DMS79 treated with DMSO at 0.1 percent for 48 hours (cell line): ENCODE data around the gene LDLRAD1.
"Not testable (repeated sequence)": the region's sequence is repeated elsewhere in the genome, so short reads cannot be mapped to it uniquely, and the experiment has no call there.

Source experiments
- DNase-seq: peaks from one replicate; lab custom pipeline; 2025; lab: John Stamatoyannopoulos, UW

LDLRAD1 gene

GRCh38 chr1:54017979-54018378 lies at the start of gene LDLRAD1:
TSS of gene LDLRAD1 (minus strand) at chr1:54018186. CDS start at chr1:54018112, 74 bp downstream.
- no peak for DNase-seq

GRCh38 chr1:54064299-54064698 lies 46.3 kb upstream of the LDLRAD1 start:
- no peak for DNase-seq

- peak; percentile 31 for DNase-seq
These were observed 36.4 kb upstream of the LDLRAD1 start for GRCh38 chr1:54054438-54054749.

GRCh38 chr1:54053745-54054437 lies 35.9 kb upstream of the LDLRAD1 start:
- DNase-seq, result peak; percentile 50

- DNase-seq, result peak; percentile 98
These were observed 35.2 kb upstream of the LDLRAD1 start, which contains the start of the genes TCEANC2 and TMEM59 for GRCh38 chr1:54052934-54053744. TSS of gene TCEANC2 (plus strand) at chr1:54053608. CDS start at chr1:54054423, 815 bp downstream. TSS of gene TMEM59 (minus strand) at chr1:54053204. CDS start at chr1:54053188, 16 bp downstream.

- DNase-seq, result peak; percentile 46
These were observed 34.5 kb upstream of the LDLRAD1 start for GRCh38 chr1:54052431-54052933.

- DNase-seq, result peak; percentile 51
These were observed 34.0 kb upstream of the LDLRAD1 start for GRCh38 chr1:54051933-54052430.

GRCh38 chr1:54050435-54050834 lies 32.4 kb upstream of the LDLRAD1 start:
- not testable (repeated sequence) for DNase-seq

GRCh38 chr1:54047384-54048305 lies 29.7 kb upstream of the LDLRAD1 start:
- DNase-seq, result no peak

GRCh38 chr1:54046671-54047383 lies 28.8 kb upstream of the LDLRAD1 start:
- no peak for DNase-seq

- no peak for DNase-seq
These were observed 27.5 kb upstream of the LDLRAD1 start for GRCh38 chr1:54045496-54045895.

GRCh38 chr1:54041806-54042205 lies 23.8 kb upstream of the LDLRAD1 start:
- no peak for DNase-seq

- no peak for DNase-seq
These were observed 19.5 kb upstream of the LDLRAD1 start for GRCh38 chr1:54037476-54037875.

- DNase-seq, result no peak
These were observed 10.6 kb upstream of the LDLRAD1 start for GRCh38 chr1:54028306-54029251.

- no peak for DNase-seq
These were observed 9.9 kb upstream of the LDLRAD1 start for GRCh38 chr1:54027848-54028247.

GRCh38 chr1:54024811-54025210 lies 6.8 kb upstream of the LDLRAD1 start:
- DNase-seq, result not testable (repeated sequence)

- DNase-seq, result no peak
These were observed 6.4 kb upstream of the LDLRAD1 start for GRCh38 chr1:54024358-54024757.

GRCh38 chr1:54019562-54020176 lies 1.7 kb upstream of the LDLRAD1 start:
- not testable (repeated sequence) for DNase-seq

GRCh38 chr1:54018635-54019034 lies 649 bp upstream of the LDLRAD1 start:
- DNase-seq, result no peak
